Smooth muscle cell (in vitro differentiated cells): ENCODE data around the gene SLK. TPM values are rescaled to one million over a fixed set of nuclear protein-coding genes. Genes with fewer than 3 reads are reported as not detected.

Experiments
- DNase-seq: peaks from one replicate; lab custom pipeline; 2025; ENCODE audit not compliant: unreplicated experiment; lab: John Stamatoyannopoulos, UW
- H2AFZ ChIP-seq: fragments of 200-600 bp; sonication (generic); 2 replicates; pipeline ENCODE4 v1.6.0; 2016; ENCODE audit warnings: antibody characterized with exemption, low read depth, mild to moderate bottlenecking
- H3F3A ChIP-seq: fragments of 200-600 bp; sonication (generic); 2 replicates; pipeline ENCODE4 v1.6.0; 2017; ENCODE audit warnings: antibody characterized with exemption, low read depth
- H3K27ac ChIP-seq: fragments of 200-600 bp; sonication (generic); 2 replicates; pipeline ENCODE4 v1.5.1; 2016; ENCODE audit warnings: low read depth, mild to moderate bottlenecking
- H3K27me3 ChIP-seq: fragments of 200-600 bp; sonication (generic); 2 replicates; pipeline ENCODE4 v1.6.1; 2016; ENCODE audit warnings: low read depth, mild to moderate bottlenecking
- H3K36me3 ChIP-seq: fragments of 200-600 bp; sonication (generic); 2 replicates; pipeline ENCODE4 v1.5.1; 2016; ENCODE audit warnings: low read depth
- H3K4me1 ChIP-seq: fragments of 200-600 bp; sonication (generic); 2 replicates; pipeline ENCODE4 v1.5.1; 2016; ENCODE audit warnings: low read depth
- H3K4me2 ChIP-seq: fragments of 200-600 bp; sonication (generic); 2 replicates; pipeline ENCODE4 v1.6.0; 2016; ENCODE audit warnings: mild to moderate bottlenecking
- H3K4me3 ChIP-seq: fragments of 200-600 bp; sonication (generic); 2 replicates; pipeline ENCODE4 v1.5.1; 2016; ENCODE audit warnings: mild to moderate bottlenecking
- H3K79me2 ChIP-seq: fragments of 200-600 bp; sonication (generic); 2 replicates; pipeline ENCODE4 v1.6.0; 2016; ENCODE audit warnings: low read depth, mild to moderate bottlenecking
- H3K9ac ChIP-seq: fragments of 200-600 bp; sonication (generic); 2 replicates; pipeline ENCODE4 v1.6.0; 2016; ENCODE audit warnings: low read depth
- H3K9me3 ChIP-seq: fragments of 200-600 bp; sonication (generic); replicated peaks from 2 replicates; pipeline ENCODE4 v1.5.1; 2016; ENCODE audit warnings: low read depth
- H4K20me1 ChIP-seq: fragments of 200-600 bp; sonication (generic); 2 replicates; pipeline ENCODE4 v1.6.0; 2016; ENCODE audit warnings: low read depth
- CTCF ChIP-seq: fragments of 200-600 bp; sonication (generic); IDR thresholded peaks from 2 replicates; pipeline ENCODE4 v1.5.1; 2017; ENCODE audit warnings: borderline replicate concordance, mild to moderate bottlenecking, antibody characterized with exemption; ENCODE audit not compliant: insufficient read depth, poor library complexity, severe bottlenecking
- WGBS: methylation state at CpG from one replicate; pipeline ENCODE4 v1.1.7; 2016; ENCODE audit warnings: low lambda C conversion rate; 5-methylcytosine and 5-hydroxymethylcytosine counted together
- polyA plus RNA-seq: library from polyadenylated mRNA; unstranded; fragments of >200 nt; fragmentation: Nextera tagmentation; extraction: Ambion mirVana; gene quantifications from 2 replicates; pipeline ENCODE4 v1.2.1, GENCODE V29; 2016
- total RNA-seq: library from RNA; depleted of rRNA; stranded (reverse); fragments of >200 nt; gene quantifications from 2 replicates; pipeline ENCODE4 v1.2.3, GENCODE V29; 2014

The SLK gene
- total and polyA plus RNA-seq, 2 experiments from 2014 or later: 15.5 to 45.7 TPM

GRCh38 chr10:104036069-104036384 is 69.1 kb downstream of the SLK start:
- H3K27me3 ChIP-seq: no peaks in the 10 kb centered on the region
- H3F3A ChIP-seq: no peaks in the 10 kb centered on the region
- H3K4me2 ChIP-seq: no peak overlapping the region
- H3K27ac ChIP-seq: no peak overlapping the region
- no peak overlapping the region for H3K4me3 ChIP-seq
- H4K20me1 ChIP-seq: no peaks in the 10 kb centered on the region
- H2AFZ ChIP-seq: no peak overlapping the region
- no peak overlapping the region for H3K9ac ChIP-seq
- H3K36me3 ChIP-seq: peaks cover 1% of the 10 kb centered on the region
- H3K4me1 ChIP-seq: peaks cover 4% of the 10 kb centered on the region
- no peak for DNase-seq
- H3K9me3 ChIP-seq: no peaks in the 10 kb centered on the region
- WGBS: 95% methylated on average over 3 of the region's 3 CpGs
- no peak for TF ChIP-seq CTCF
- no peaks in the 10 kb centered on the region for H3K79me2 ChIP-seq

GRCh38 chr10:104036518-104037260 is 69.7 kb downstream of the SLK start:
- 87% methylated on average over 21 of the region's 21 CpGs for WGBS
- H4K20me1 ChIP-seq: no peaks in the 10 kb centered on the region
- no peak overlapping the region for H2AFZ ChIP-seq
- H3K4me1 ChIP-seq: peaks cover 4% of the 10 kb centered on the region
- DNase-seq: no peak
- no peak for TF ChIP-seq CTCF
- no peaks in the 10 kb centered on the region for H3F3A ChIP-seq
- no peak overlapping the region for H3K27ac ChIP-seq
- H3K4me2 ChIP-seq: no peak overlapping the region
- no peaks in the 10 kb centered on the region for H3K9me3 ChIP-seq
- H3K27me3 ChIP-seq: no peaks in the 10 kb centered on the region
- H3K79me2 ChIP-seq: no peaks in the 10 kb centered on the region
- H3K36me3 ChIP-seq: no peaks in the 10 kb centered on the region
- H3K4me3 ChIP-seq: no peak overlapping the region
- no peak overlapping the region for H3K9ac ChIP-seq

- Histone ChIP-seq H3K4me2 (no peak overlapping the region), H2AFZ (no peak overlapping the region), H3K4me1 (no peaks in the 10 kb centered on the region), H3K36me3 (no peaks in the 10 kb centered on the region), H3K9me3 (no peaks in the 10 kb centered on the region), H3F3A (no peaks in the 10 kb centered on the region), H4K20me1 (no peaks in the 10 kb centered on the region), H3K79me2 (no peaks in the 10 kb centered on the region), H3K27me3 (no peaks in the 10 kb centered on the region), H3K4me3 (no peak overlapping the region), H3K9ac (no peak overlapping the region), H3K27ac (no peak overlapping the region)
- WGBS: 91% methylated on average over 16 of the region's 16 CpGs
- TF ChIP-seq CTCF: no peak
- no peak for DNase-seq
Measured at GRCh38 chr10:104037261-104037951, 70.5 kb downstream of the SLK start.

GRCh38 chr10:104038537-104038936 is 71.6 kb downstream of the SLK start:
- no peak for DNase-seq
- no peaks in the 10 kb centered on the region for H3K79me2 ChIP-seq
- WGBS: 96% methylated on average over 8 of the region's 8 CpGs
- no peaks in the 10 kb centered on the region for H3F3A ChIP-seq
- H3K4me1 ChIP-seq: no peaks in the 10 kb centered on the region
- H3K9me3 ChIP-seq: no peaks in the 10 kb centered on the region
- H3K4me3 ChIP-seq: no peak overlapping the region
- H4K20me1 ChIP-seq: no peaks in the 10 kb centered on the region
- H2AFZ ChIP-seq: no peak overlapping the region
- H3K27me3 ChIP-seq: no peaks in the 10 kb centered on the region
- H3K36me3 ChIP-seq: no peaks in the 10 kb centered on the region
- no peak overlapping the region for H3K27ac ChIP-seq
- TF ChIP-seq CTCF: no peak
- no peak overlapping the region for H3K4me2 ChIP-seq
- H3K9ac ChIP-seq: no peak overlapping the region
